GM06990 (cell line): ENCODE data around the gene KCTD15.

Experiments
- DNase-seq: peaks from one replicate; pipeline ENCODE4 v3.0.0-alpha.2; 2011; ENCODE audit not compliant: insufficient read length; ENCODE audit errors: extremely low read depth
- H3K27me3 ChIP-seq: replicated peaks from 2 replicates; pipeline ENCODE4 v1.6.0; 2011; ENCODE audit warnings: low read length; ENCODE audit not compliant: control insufficient read depth, insufficient read depth
- H3K36me3 ChIP-seq: 2 replicates; pipeline ENCODE4 v1.5.1; 2011; ENCODE audit warnings: low read length; ENCODE audit not compliant: control insufficient read depth, insufficient read depth
- H3K4me3 ChIP-seq: replicated peaks from 2 replicates; pipeline ENCODE4 v1.5.1; 2011; ENCODE audit warnings: low read depth, mild to moderate bottlenecking, control low read depth, low read length
- CTCF ChIP-seq: IDR thresholded peaks from 2 replicates; pipeline ENCODE4 v1.5.1; 2011; ENCODE audit warnings: low read length, control low read depth, mild to moderate bottlenecking, inconsistent platforms; ENCODE audit not compliant: insufficient read depth, poor library complexity, severe bottlenecking

The KCTD15 gene

GRCh38 chr19:33755099-33756035 is 41.3 kb upstream of the KCTD15 start:
- DNase-seq: no peak
- Histone ChIP-seq H3K36me3 (no peaks in the 10 kb centered on the region), H3K27me3 (no peaks in the 10 kb centered on the region; the same call in 1 of the 2 replicates), H3K4me3 (no peak overlapping the region)
- no peak for TF ChIP-seq CTCF

- no peak overlapping the region for H3K4me3 ChIP-seq
- H3K36me3 ChIP-seq: no peaks in the 10 kb centered on the region
- DNase-seq: no peak
- no peaks in the 10 kb centered on the region; the same call in 1 of the 2 replicates for H3K27me3 ChIP-seq
- TF ChIP-seq CTCF: no peak
These were observed 40.5 kb upstream of the KCTD15 start for GRCh38 chr19:33756177-33756576.

GRCh38 chr19:33758541-33759013 is 38.1 kb upstream of the KCTD15 start:
- Histone ChIP-seq H3K36me3 (no peaks in the 10 kb centered on the region), H3K4me3 (no peak overlapping the region), H3K27me3 (no peaks in the 10 kb centered on the region)
- no peak for TF ChIP-seq CTCF
- no peak for DNase-seq

GRCh38 chr19:33759356-33759755 is 37.3 kb upstream of the KCTD15 start:
- no peaks in the 10 kb centered on the region for H3K27me3 ChIP-seq
- H3K4me3 ChIP-seq: no peak overlapping the region
- no peak for DNase-seq
- H3K36me3 ChIP-seq: no peaks in the 10 kb centered on the region
- TF ChIP-seq CTCF: no peak

GRCh38 chr19:33763633-33764371 is 32.9 kb upstream of the KCTD15 start:
- no peak overlapping the region for H3K4me3 ChIP-seq
- no peak for DNase-seq
- TF ChIP-seq CTCF: no peak
- no peaks in the 10 kb centered on the region for H3K36me3 ChIP-seq
- no peaks in the 10 kb centered on the region for H3K27me3 ChIP-seq
